ENCODE measurements around the gene ERI3.

Gene ERI3

GRCh38 chr1:44265656-44266358, 89.2 kb downstream of the ERI3 start:
- DNase-seq (ENCODE audit: low read depth): no peak
- in situ Hi-C loops (cut with HindIII; ENCODE audit: low sequenced_read_pairs): loop anchor here (5.0 kb wide), 1 partner anchor 46 kb away; no protein-coding TSS in a partner anchor
- no peak for TF ChIP-seq CTCF (IDR thresholded peaks at IDR 0.05; ENCODE audit: low read depth, low read length, missing control alignments)
- no peak overlapping the region for H3K4me3 ChIP-seq (ENCODE audit: low read depth, low read length)

GRCh38 chr1:44264451-44264771, 90.6 kb downstream of the ERI3 start:
- in situ Hi-C loops (cut with HindIII; ENCODE audit: low sequenced_read_pairs): no loop called here
- no peak for TF ChIP-seq CTCF (IDR thresholded peaks at IDR 0.05; ENCODE audit: low read depth, low read length, missing control alignments)
- no peak for DNase-seq (ENCODE audit: low read depth)
- H3K4me3 ChIP-seq (ENCODE audit: low read depth, low read length): no peak overlapping the region

- H3K4me3 ChIP-seq (ENCODE audit: low read depth, low read length): no peak overlapping the region
- in situ Hi-C loops (cut with HindIII; ENCODE audit: low sequenced_read_pairs): no loop called here
- TF ChIP-seq CTCF (IDR thresholded peaks at IDR 0.05; ENCODE audit: low read depth, low read length, missing control alignments): no peak
- no peak for DNase-seq (ENCODE audit: low read depth)
Measured at GRCh38 chr1:44263568-44264450, 91.2 kb downstream of the ERI3 start.

GRCh38 chr1:44262816-44263567, 92.1 kb downstream of the ERI3 start:
- H3K4me3 ChIP-seq (ENCODE audit: low read depth, low read length): no peak overlapping the region
- DNase-seq (ENCODE audit: low read depth): no peak
- no peak for TF ChIP-seq CTCF (IDR thresholded peaks at IDR 0.05; ENCODE audit: low read depth, low read length, missing control alignments)
- in situ Hi-C loops (cut with HindIII; ENCODE audit: low sequenced_read_pairs): no loop called here

GRCh38 chr1:44262414-44262813, 92.6 kb downstream of the ERI3 start:
- DNase-seq (ENCODE audit: low read depth): no peak
- no peak overlapping the region for H3K4me3 ChIP-seq (ENCODE audit: low read depth, low read length)
- TF ChIP-seq CTCF (IDR thresholded peaks at IDR 0.05; ENCODE audit: low read depth, low read length, missing control alignments): no peak
- in situ Hi-C loops (cut with HindIII; ENCODE audit: low sequenced_read_pairs): no loop called here

- in situ Hi-C loops (cut with HindIII; ENCODE audit: low sequenced_read_pairs): no loop called here
- no peak for TF ChIP-seq CTCF (IDR thresholded peaks at IDR 0.05; ENCODE audit: low read depth, low read length, missing control alignments)
- no peak overlapping the region for H3K4me3 ChIP-seq (ENCODE audit: low read depth, low read length)
- no peak for DNase-seq (ENCODE audit: low read depth)
Measured at GRCh38 chr1:44261962-44262361, 93.1 kb downstream of the ERI3 start.
